ENCODE results near the gene SLC25A51.
"Not testable (repeated sequence)": the region's sequence is repeated elsewhere in the genome, so short reads cannot be mapped to it uniquely, and the experiment has no call there.

Gene SLC25A51

GRCh38 chr9:37919246-37919955, 15.5 kb upstream of the SLC25A51 start:
- no peak for DNase-seq

GRCh38 chr9:37918665-37919170, 14.8 kb upstream of the SLC25A51 start:
- no peak for DNase-seq

- no peak for DNase-seq
These were observed 14.1 kb upstream of the SLC25A51 start for GRCh38 chr9:37917801-37918664.

- no peak for DNase-seq
These were observed 13.4 kb upstream of the SLC25A51 start for GRCh38 chr9:37917313-37917731.

GRCh38 chr9:37916471-37917312, 12.8 kb upstream of the SLC25A51 start:
- DNase-seq, result peak; percentile 5

- DNase-seq, result no peak
These were observed 12.1 kb upstream of the SLC25A51 start for GRCh38 chr9:37915911-37916470.

- no peak for DNase-seq
These were observed 10.9 kb upstream of the SLC25A51 start for GRCh38 chr9:37914701-37915358.

- no peak for DNase-seq
These were observed 10.2 kb upstream of the SLC25A51 start for GRCh38 chr9:37914154-37914551.

GRCh38 chr9:37913480-37914153, 9.7 kb upstream of the SLC25A51 start:
- DNase-seq, result peak; percentile 60

GRCh38 chr9:37911271-37911681, 7.3 kb upstream of the SLC25A51 start:
- no peak for DNase-seq

- DNase-seq, result no peak
These were observed 6.3 kb upstream of the SLC25A51 start for GRCh38 chr9:37910271-37910670.

GRCh38 chr9:37909836-37910235, 5.9 kb upstream of the SLC25A51 start:
- DNase-seq, result not testable (repeated sequence)

- DNase-seq, result no peak
These were observed 5.4 kb upstream of the SLC25A51 start for GRCh38 chr9:37909326-37909725.

- no peak for DNase-seq
These were observed 4.8 kb upstream of the SLC25A51 start for GRCh38 chr9:37908698-37909186.

- no peak for DNase-seq
These were observed 4.4 kb upstream of the SLC25A51 start for GRCh38 chr9:37908283-37908682.

- DNase-seq, result no peak
These were observed 2.6 kb upstream of the SLC25A51 start for GRCh38 chr9:37906312-37907239.

- no peak for DNase-seq
These were observed 1.8 kb upstream of the SLC25A51 start for GRCh38 chr9:37905776-37906175.

GRCh38 chr9:37905131-37905505, 1.2 kb upstream of the SLC25A51 start:
- peak; percentile 19 for DNase-seq

GRCh38 chr9:37904445-37905130, 661 bp upstream of the SLC25A51 start:
- no peak for DNase-seq

Data from NCI-H1105 treated with DMSO at 0.1 percent for 48 hours (cell line).